Activated T-cell treated with anti-CD3 and anti-CD28 coated beads, Interleukin-2, amount 50 U/mL, for 72 hours (primary cell): ENCODE data around the gene SRPK3. TPM values are rescaled to one million over a fixed set of nuclear protein-coding genes. Genes with fewer than 3 reads are reported as not detected.

ENCODE experiments used
- ATAC-seq, 2 donors: fragments of 150-1000 bp; cut with Tn5 transposase; replicated peaks in 1 of 2; 2 replicates each; pipeline ENCODE4 v1.10.0; 2021; ENCODE audit warnings: moderate library complexity in 2 of 2, mild to moderate bottlenecking in 1 of 2
- DNase-seq, 2 donors: peaks; one replicate each; pipeline ENCODE4 v3.0.0; 2021 to 2022; ENCODE audit warnings: mixed read lengths in 1 of 2
- H3K27ac Mint-ChIP-seq: one replicate; pipeline ENCODE4 v1.8.0; 2022; ENCODE audit warnings: mild to moderate bottlenecking, moderate library complexity, mixed read lengths
- H3K27me3 Mint-ChIP-seq: one replicate; pipeline ENCODE4 v1.8.0; 2022; ENCODE audit warnings: low read depth, mixed read lengths
- H3K36me3 Mint-ChIP-seq, 2 donors: one replicate each; pipeline ENCODE4 v1.8.0; 2022; ENCODE audit warnings: mixed read lengths in 2 of 2, mild to moderate bottlenecking in 1 of 2; ENCODE audit not compliant: insufficient read depth in 2 of 2
- H3K4me1 Mint-ChIP-seq: one replicate; pipeline ENCODE4 v1.8.0; 2022; ENCODE audit warnings: low read depth, mixed read lengths
- H3K4me3 Mint-ChIP-seq, 2 donors: one replicate each; pipeline ENCODE4 v1.8.0; 2022; ENCODE audit warnings: mild to moderate bottlenecking in 2 of 2, mixed read lengths in 2 of 2, moderate library complexity in 2 of 2
- H3K9me3 Mint-ChIP-seq, 2 donors: one replicate each; pipeline ENCODE4 v1.8.0; 2022; ENCODE audit warnings: mixed read lengths in 2 of 2
- total RNA-seq, 2 donors: library from RNA; stranded (reverse); gene quantifications; one replicate each; pipeline ENCODE4 v1.2.3, GENCODE V29; 2022

Gene SRPK3
- total RNA-seq, 2 donors from 2014 or later, result not detected

GRCh38 chrX:153792368-153792767, 11.5 kb downstream of the SRPK3 start:
- Mint-ChIP-seq H3K4me1 (peaks cover 21% of the 10 kb centered on the region), H3K27ac (no peak overlapping the region)

GRCh38 chrX:153793291-153793690, 12.4 kb downstream of the SRPK3 start:
- no peaks in the 10 kb centered on the region for H3K9me3 Mint-ChIP-seq
- DNase-seq, result no peak
- H3K36me3 Mint-ChIP-seq, result peaks cover 2 to 12% of the 10 kb centered on the region in 2 donors
- peak overlapping the region; percentile 92 for H3K27ac Mint-ChIP-seq
- H3K4me3 Mint-ChIP-seq, result peak overlapping the region; percentile 87 to 96
- H3K4me1 Mint-ChIP-seq, result peaks cover 21% of the 10 kb centered on the region
- no peaks in the 10 kb centered on the region for H3K27me3 Mint-ChIP-seq
- ATAC-seq, result no peak

More at GRCh38 chrX:153792368-153792767, 11.5 kb downstream of the SRPK3 start:
- ATAC-seq (no peak), DNase-seq (no peak)
- no peak overlapping the region for H3K4me3 Mint-ChIP-seq
- H3K36me3 Mint-ChIP-seq, result peaks cover 2 to 10% of the 10 kb centered on the region in 2 donors
- no peaks in the 10 kb centered on the region for H3K9me3 Mint-ChIP-seq
- no peaks in the 10 kb centered on the region for H3K27me3 Mint-ChIP-seq

- Mint-ChIP-seq H3K4me3 (peak within 1 kb of the TSS; percentile 87 to 96), H3K27me3 (no peaks in the 10 kb centered on the region), H3K27ac (peak within 1 kb of the TSS; percentile 94), H3K36me3 (peaks cover 2 to 13% of the 10 kb centered on the region in 2 donors), H3K9me3 (no peaks in the 10 kb centered on the region), H3K4me1 (peaks cover 21% of the 10 kb centered on the region)
- DNase-seq (peak; percentile 92), ATAC-seq (peak; percentile 95 to 96)
Measured at GRCh38 chrX:153794018-153794896, 13.4 kb downstream of the SRPK3 start, which contains the start of the genes IDH3G and SSR4. Gene IDH3G, minus strand, starts transcription at chrX:153794375. Its CDS starts 49 bp downstream, at chrX:153794326. Gene SSR4, plus strand, starts transcription at chrX:153794668. Its CDS starts 20 bp downstream, at chrX:153794688.

GRCh38 chrX:153794897-153795816, 14.3 kb downstream of the SRPK3 start:
- H3K27me3 Mint-ChIP-seq, result no peaks in the 10 kb centered on the region
- no peaks in the 10 kb centered on the region for H3K9me3 Mint-ChIP-seq
- H3K4me1 Mint-ChIP-seq, result peaks cover 21% of the 10 kb centered on the region
- peak overlapping the region; percentile 87 to 96 for H3K4me3 Mint-ChIP-seq
- H3K36me3 Mint-ChIP-seq, result peaks cover 2 to 12% of the 10 kb centered on the region in 2 donors
- peak overlapping the region; percentile 90 for H3K27ac Mint-ChIP-seq
- ATAC-seq, result peak in 1 of 2 donors; percentile 9
- DNase-seq, result peak; percentile 23 to 26

- H3K27ac Mint-ChIP-seq, result no peak overlapping the region
- H3K36me3 Mint-ChIP-seq, result peaks cover 2 to 9% of the 10 kb centered on the region in 2 donors
- H3K9me3 Mint-ChIP-seq, result no peaks in the 10 kb centered on the region
- peaks cover 21% of the 10 kb centered on the region for H3K4me1 Mint-ChIP-seq
- DNase-seq, result no peak
- H3K4me3 Mint-ChIP-seq, result no peak overlapping the region
- H3K27me3 Mint-ChIP-seq, result no peaks in the 10 kb centered on the region
- no peak for ATAC-seq
Measured at GRCh38 chrX:153797415-153798015, 16.7 kb downstream of the SRPK3 start.

GRCh38 chrX:153799326-153799725, 18.5 kb downstream of the SRPK3 start:
- H3K4me1 Mint-ChIP-seq, result peaks cover 12% of the 10 kb centered on the region
- no peak overlapping the region for H3K27ac Mint-ChIP-seq
- H3K36me3 Mint-ChIP-seq, result peaks cover 2 to 9% of the 10 kb centered on the region in 2 donors
- no peak for ATAC-seq
- no peaks in the 10 kb centered on the region for H3K9me3 Mint-ChIP-seq
- DNase-seq, result no peak
- no peak overlapping the region for H3K4me3 Mint-ChIP-seq
- H3K27me3 Mint-ChIP-seq, result no peaks in the 10 kb centered on the region

- Mint-ChIP-seq H3K27me3 (no peaks in the 10 kb centered on the region), H3K27ac (no peak overlapping the region), H3K4me3 (no peak overlapping the region), H3K9me3 (no peaks in the 10 kb centered on the region), H3K36me3 (peaks cover 0 to 9% of the 10 kb centered on the region in 2 donors), H3K4me1 (peaks cover 12% of the 10 kb centered on the region)
- ATAC-seq (no peak), DNase-seq (no peak)
Measured at GRCh38 chrX:153800177-153800722, 19.4 kb downstream of the SRPK3 start.

GRCh38 chrX:153800746-153801145, 19.9 kb downstream of the SRPK3 start:
- DNase-seq (no peak), ATAC-seq (no peak)
- no peak overlapping the region for H3K27ac Mint-ChIP-seq
- no peaks in the 10 kb centered on the region for H3K9me3 Mint-ChIP-seq
- H3K4me3 Mint-ChIP-seq, result no peak overlapping the region
- peaks cover 0 to 9% of the 10 kb centered on the region in 2 donors for H3K36me3 Mint-ChIP-seq
- peaks cover 11% of the 10 kb centered on the region for H3K4me1 Mint-ChIP-seq
- no peaks in the 10 kb centered on the region for H3K27me3 Mint-ChIP-seq

- no peaks in the 10 kb centered on the region for H3K27me3 Mint-ChIP-seq
- peaks cover 2% of the 10 kb centered on the region for H3K4me1 Mint-ChIP-seq
- peaks cover 0 to 3% of the 10 kb centered on the region in 2 donors for H3K36me3 Mint-ChIP-seq
- no peak overlapping the region for H3K27ac Mint-ChIP-seq
- H3K9me3 Mint-ChIP-seq, result no peaks in the 10 kb centered on the region
- ATAC-seq (no peak), DNase-seq (no peak)
- no peak overlapping the region for H3K4me3 Mint-ChIP-seq
Measured at GRCh38 chrX:153801669-153802068, 20.8 kb downstream of the SRPK3 start.

- no peak for DNase-seq
- ATAC-seq, result no peak
- Mint-ChIP-seq H3K36me3 (peaks cover 0 to 3% of the 10 kb centered on the region in 2 donors), H3K27ac (no peak overlapping the region), H3K9me3 (no peaks in the 10 kb centered on the region), H3K4me3 (no peak overlapping the region), H3K27me3 (no peaks in the 10 kb centered on the region), H3K4me1 (no peaks in the 10 kb centered on the region)
Measured at GRCh38 chrX:153802513-153803045, 21.7 kb downstream of the SRPK3 start.

GRCh38 chrX:153803211-153804099, 22.6 kb downstream of the SRPK3 start:
- ATAC-seq (no peak), DNase-seq (no peak)
- no peaks in the 10 kb centered on the region for H3K9me3 Mint-ChIP-seq
- H3K27me3 Mint-ChIP-seq, result no peaks in the 10 kb centered on the region
- H3K4me3 Mint-ChIP-seq, result no peak overlapping the region
- no peaks in the 10 kb centered on the region for H3K36me3 Mint-ChIP-seq
- no peak overlapping the region for H3K27ac Mint-ChIP-seq
- no peaks in the 10 kb centered on the region for H3K4me1 Mint-ChIP-seq
